ENCODE results near the gene PRKAA2.
"Not testable (repeated sequence)": the region's sequence is repeated elsewhere in the genome, so short reads cannot be mapped to it uniquely, and the experiment has no call there.

The PRKAA2 gene

GRCh38 chr1:56644919-56645676, at the start of gene PRKAA2:
PRKAA2 (plus strand) TSS chr1:56645314; CDS start chr1:56645388, 74 bp downstream.
- DNase-seq (ENCODE audit: low read depth in 3 of 3), result peak in 1 of 3 experiments; percentile 5

DNA sequence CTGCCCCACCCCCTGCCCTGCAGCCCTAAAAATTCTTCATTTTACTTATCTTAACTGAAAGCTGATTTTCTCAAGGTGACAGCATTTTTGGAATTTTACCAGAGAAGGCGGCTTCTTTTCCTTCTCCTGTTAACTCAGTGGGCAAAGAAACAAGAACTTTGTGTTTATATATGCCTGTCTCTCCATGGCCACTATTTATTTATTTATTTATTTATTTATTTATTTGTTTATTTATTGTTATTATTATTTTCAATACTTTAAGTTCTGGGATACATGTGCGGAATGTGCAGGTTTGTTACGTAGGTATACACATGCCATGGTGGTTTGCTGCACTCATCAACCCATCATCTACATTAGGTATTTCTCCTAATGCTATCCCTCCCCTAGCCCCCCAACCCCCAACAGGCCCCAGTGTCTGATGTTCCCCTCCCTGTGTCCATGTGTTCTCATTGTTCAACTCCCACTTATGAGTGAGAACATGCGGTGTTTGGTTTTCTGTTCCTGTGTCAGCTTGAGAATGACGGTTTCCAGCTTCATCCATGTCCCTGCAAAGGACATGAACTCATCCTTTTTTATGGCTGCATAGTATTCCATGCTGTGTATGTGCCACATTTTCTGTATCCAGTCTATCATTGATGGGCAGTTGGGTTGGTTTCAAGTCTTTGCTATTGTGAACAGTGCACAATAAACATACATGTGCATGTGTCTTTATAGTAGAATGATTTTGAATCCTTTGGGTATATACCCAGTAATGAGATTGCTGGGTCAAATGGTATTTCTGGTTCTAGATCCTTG, 49.5 kb upstream of the PRKAA2 start:
- not testable (repeated sequence) for DNase-seq (ENCODE audit: low read depth in 3 of 3)

DNA sequence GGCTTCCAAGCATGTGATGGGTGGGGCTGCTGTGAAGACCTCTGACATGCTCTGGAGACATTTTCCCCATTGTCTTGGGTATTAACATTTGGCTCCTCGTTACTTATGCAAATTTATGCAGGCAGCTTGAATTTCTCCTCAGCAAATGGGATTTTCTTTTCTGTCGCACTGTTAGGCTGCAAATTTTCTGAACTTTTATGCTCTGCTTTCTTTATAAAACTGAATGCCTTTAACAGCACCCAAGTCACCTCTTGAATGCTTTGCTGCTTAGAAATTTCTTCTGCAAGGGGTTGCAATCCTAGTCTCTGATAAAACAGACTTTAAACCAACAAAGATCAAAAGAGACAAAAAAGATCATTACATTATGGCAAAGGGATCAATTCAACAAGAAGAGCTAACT, 35.0 kb upstream of the PRKAA2 start:
- DNase-seq (ENCODE audit: low read depth in 3 of 3), result not testable (repeated sequence)

DNA sequence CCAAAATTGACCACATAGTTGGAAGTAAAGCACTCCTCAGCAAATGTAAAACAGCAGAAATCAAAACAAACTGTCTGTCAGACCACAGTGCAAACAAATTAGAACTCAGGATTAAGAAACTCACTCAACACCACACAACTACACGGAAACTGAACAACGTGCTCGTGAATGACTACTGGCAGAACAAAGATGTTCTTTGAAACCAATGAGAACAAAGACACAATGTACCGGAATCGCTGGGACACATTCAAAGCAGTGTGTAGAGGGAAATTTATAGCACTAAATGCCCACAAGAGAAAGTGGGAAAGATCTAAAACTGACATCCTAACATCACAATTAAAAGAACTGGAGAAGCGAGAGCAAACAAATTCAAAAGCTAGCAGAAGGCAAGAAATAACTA, 34.3 kb upstream of the PRKAA2 start:
- DNase-seq (ENCODE audit: low read depth in 3 of 3), result not testable (repeated sequence)

DNA sequence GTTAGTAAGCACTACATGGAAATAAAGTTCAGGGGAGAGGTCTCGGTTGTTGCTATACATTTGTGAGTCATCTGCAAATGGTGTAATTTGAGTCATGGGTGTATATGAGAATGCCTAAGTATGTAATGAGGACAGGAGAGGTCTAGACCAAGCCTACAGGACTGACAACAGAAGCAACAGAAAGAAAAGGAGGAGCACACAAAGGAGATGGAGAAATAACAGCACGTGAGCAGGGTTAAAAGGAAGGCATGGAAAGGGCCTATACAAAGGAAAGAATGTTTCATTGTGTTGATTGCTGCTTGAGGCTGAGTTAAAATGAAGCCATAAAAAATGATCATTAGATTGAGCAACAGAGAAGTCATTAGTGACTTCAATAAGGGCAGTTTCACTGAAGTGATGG, 28.0 kb upstream of the PRKAA2 start:
- no peak for DNase-seq (ENCODE audit: low read depth in 3 of 3)

DNA sequence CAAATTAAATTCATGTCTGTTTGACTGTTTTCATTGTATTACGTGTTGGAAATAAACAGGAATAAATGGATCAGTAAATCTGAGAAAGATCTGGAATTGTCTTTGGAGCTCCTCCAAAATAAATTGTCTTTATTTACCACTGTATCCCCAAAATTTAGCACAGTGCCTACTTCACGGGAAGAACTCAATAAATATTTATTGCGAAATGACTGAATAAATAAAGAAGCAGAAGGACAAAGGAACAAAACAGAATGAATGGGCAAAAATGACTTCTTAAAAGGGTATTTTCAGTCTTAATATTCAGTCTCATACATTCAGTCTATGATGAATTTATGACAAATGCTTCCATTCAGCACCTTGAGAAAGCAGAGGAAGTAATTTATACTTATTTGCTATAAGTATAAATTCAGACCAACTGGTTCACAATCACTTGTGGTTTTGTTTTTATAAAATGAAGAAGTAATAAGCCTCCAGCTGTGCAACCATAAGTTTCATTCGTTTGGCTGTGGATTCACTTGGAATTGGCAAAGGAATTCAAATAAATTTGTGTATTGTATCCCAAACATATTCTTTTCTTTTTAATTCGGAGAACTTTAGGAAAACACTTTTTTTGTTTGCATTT, 19.2 kb upstream of the PRKAA2 start:
- no peak for DNase-seq (ENCODE audit: low read depth in 3 of 3)

- DNase-seq (ENCODE audit: low read depth in 3 of 3), result no peak
Measured at GRCh38 chr1:56626546-56626945, 18.6 kb upstream of the PRKAA2 start.

- no peak for DNase-seq (ENCODE audit: low read depth in 3 of 3)
Measured at GRCh38 chr1:56627019-56627635, 18.0 kb upstream of the PRKAA2 start.

- no peak for DNase-seq (ENCODE audit: low read depth in 3 of 3)
Measured at GRCh38 chr1:56627636-56628039, 17.5 kb upstream of the PRKAA2 start.

GRCh38 chr1:56630786-56631185, 14.3 kb upstream of the PRKAA2 start:
- no peak for DNase-seq (ENCODE audit: low read depth in 3 of 3)

- no peak for DNase-seq (ENCODE audit: low read depth in 3 of 3)
Measured at GRCh38 chr1:56631901-56632300, 13.2 kb upstream of the PRKAA2 start.

- no peak for DNase-seq (ENCODE audit: low read depth in 3 of 3)
Measured at GRCh38 chr1:56634981-56635380, 10.1 kb upstream of the PRKAA2 start.

GRCh38 chr1:56638248-56638647, 6.9 kb upstream of the PRKAA2 start:
- no peak for DNase-seq (ENCODE audit: low read depth in 3 of 3)

DNA sequence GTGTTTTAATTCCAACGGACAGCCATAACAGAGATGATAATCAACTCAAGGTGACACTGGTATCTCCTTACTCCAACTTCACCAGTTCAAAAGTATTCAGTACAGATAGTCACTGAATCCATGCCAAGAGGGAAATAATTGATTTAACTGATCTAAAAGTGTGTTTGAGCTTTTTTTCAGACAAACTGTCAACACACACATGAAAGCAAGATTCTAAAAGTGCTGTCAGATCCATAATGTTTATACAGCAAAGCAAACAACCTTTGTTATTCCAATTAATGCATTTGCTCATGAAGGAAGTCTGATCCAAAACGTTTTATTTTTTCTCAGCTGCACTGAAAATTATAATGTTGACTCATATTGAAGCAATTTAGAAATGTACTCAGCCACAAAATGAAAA, 5.9 kb upstream of the PRKAA2 start:
- no peak for DNase-seq (ENCODE audit: low read depth in 3 of 3)

DNA sequence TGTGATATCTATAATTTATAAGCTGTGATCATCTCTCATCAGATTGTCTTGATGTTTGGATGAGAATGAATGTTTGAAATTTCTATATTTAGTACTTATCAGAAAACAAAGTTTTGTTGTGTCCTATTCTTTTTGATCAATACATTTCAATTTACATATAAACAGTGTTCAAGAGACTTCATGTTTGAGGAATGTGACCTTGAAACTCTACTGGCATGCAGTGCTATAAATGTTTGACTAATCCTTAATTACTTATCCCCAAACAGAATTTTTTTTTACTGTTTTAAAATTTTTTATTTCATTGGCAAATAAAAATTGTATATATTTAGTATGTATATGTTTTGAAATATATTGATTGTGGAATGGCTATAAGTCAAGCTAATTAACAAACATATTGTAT, 1.5 kb upstream of the PRKAA2 start:
- no peak for DNase-seq (ENCODE audit: low read depth in 3 of 3)

DNA sequence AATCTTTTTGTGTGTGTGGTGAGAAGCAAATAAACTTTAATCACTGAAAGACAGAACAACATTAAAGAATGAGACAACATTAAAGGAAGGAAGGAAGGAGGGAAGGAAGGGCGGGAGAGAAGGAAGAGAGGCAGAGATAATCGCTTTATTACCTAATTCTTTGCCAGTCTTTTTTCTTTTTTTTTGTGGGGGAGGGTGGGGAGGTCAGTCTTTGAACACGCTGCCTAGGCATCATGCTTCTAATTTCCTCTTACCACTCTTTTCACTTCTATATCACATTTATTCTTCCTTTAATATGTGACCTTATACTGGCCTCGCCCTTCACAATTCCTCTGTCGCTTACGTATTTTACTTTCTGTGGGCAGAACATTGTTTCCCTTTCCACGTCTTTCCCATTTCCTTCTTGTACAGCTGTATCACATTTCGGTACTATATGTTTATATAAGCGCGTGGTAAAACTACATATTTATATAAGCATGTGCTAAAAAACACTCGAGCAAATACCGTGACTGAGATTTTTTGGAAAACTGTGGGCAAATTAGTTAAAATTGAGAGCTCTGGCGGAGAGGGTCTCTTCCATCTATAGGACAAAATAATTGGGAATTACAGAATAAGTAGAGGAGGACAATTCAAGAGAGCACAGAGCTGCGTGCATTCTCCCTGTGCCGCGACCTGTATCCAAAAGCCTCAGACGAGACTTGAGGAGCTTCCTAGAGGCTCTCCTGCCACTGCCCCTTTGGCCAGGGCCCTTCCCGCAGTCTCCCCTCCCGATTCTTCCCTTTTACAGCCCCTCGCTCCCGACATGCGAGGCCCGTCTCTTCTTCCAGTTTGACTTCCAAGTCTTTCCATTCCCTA, 823 bp upstream of the PRKAA2 start:
- no peak for DNase-seq (ENCODE audit: low read depth in 3 of 3)

DNA sequence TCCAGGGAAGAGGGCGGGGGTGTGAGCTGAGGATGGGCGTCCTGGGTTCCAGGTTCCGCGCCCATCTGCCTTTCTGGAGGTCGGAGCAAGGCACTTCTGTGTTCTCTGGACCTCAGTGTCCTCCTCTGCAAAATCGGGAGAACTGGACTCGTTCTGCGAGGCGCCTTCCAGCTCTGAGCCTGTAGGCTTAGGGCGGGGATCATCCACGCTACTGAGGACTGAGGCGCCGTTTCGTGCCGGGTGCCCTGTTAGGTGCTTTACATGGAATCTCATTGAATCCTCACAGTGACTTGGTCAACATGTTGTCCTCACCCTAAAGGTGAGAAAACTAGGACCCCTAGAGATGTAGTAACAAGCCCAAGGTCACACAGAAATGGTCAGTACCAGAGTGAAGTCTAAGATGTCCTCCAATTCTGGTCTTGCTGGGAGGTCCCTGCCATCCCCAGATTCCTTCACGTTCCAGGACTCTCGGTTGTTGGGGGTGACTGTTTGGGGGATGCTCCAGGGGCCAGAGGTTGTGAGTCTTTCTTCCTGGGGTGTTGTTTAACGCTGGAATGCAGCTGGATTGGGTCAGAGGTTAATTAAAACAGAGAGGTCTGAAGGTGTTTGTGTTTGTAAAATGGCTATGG, 677 bp downstream of the PRKAA2 start:
- no peak for DNase-seq (ENCODE audit: low read depth in 3 of 3)

GRCh38 chr1:56646611-56647010, 1.5 kb downstream of the PRKAA2 start:
- DNase-seq (ENCODE audit: low read depth in 3 of 3), result no peak

DNA sequence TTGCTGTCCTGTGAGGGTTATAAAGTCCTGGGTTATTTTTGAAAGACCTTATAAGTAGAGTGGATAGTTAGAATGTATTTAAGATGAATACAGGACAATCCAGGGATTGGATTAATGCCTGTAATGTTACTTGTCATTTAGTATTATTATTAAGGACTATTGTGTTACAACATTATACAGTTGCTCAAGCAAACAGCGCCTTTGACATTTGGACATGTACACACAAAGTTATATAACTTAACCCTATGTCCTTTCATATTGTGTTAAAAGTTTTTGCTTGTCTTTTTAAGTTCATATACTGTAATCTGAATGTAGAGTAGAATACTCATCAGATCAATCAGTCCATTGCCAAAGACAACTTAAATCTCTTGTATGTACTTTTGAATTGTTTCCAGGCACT, 2.0 kb downstream of the PRKAA2 start:
- no peak for DNase-seq (ENCODE audit: low read depth in 3 of 3)

DNA sequence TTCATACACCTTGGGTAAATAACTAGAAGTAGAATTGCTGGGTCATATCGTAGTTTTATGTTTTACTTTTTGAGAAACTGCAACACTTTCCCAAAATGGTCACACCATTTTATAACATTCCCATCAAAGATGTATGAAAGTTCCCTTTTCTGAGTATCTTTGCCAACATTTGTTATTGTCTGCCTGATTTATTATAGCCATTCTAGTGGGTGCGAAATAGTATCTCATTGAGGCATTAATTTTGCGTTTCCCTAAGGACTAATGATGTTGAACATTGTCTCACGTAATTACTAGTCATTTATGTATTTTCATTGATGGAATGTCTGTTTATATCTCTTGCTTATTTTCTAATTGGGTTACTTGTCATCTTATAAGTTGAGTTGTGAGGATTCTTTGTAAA, 3.4 kb downstream of the PRKAA2 start:
- no peak for DNase-seq (ENCODE audit: low read depth in 3 of 3)
